ENCODE results near the gene LRP1-AS.

Gene LRP1-AS

DNA sequence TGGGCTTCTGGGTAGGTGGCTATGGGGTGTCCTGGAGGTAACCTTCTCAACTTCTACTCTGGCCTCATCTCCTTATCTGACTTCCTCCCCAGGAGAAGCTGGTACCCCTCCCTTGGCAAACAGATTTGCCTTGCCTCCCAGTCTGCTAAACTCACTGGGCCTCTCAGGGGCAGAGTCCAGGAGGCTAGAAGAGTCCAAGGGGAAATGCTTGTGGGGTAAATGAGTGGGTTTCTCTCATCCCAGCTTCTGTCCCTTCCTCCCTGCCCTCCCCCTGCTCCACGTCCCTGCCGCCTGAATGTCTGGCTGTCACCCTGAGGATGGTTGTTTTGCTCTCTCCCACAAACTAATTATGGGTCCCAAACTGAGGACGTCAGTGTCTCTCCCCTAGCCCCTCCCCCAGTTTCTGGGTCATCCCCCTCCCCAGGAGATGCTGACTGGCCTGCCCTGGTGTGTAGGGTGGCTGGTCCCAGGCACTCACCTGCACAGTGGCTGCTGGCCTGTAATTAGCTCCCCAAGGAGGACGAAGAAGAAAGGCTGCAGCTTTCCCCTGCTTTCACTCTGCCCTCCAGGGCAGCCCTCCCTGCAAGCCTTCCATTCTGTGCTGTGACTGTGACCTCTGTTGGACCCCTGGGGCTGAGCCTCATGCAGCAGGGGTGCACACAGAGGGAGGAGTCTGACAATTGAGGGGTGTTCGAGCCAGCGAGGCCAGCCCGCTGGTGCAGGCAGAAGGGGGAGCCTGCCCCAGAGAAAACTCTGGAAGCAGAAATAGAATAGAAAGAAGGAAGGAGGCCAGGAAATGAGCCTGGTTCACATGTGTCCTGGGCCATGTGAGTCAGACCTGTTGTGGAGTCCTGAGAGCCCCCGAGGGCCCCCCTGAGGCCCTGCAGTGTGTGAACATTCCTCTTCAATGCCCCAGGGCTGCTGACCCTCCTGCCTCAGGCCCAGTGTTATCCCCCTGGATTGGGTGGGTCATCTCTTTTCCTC lies at the start of gene LRP1-AS:
Gene LRP1-AS, minus strand, starts transcription at position 659 of the 984 bp plus-strand sequence.
- FAIRE-seq = no peak

DNA sequence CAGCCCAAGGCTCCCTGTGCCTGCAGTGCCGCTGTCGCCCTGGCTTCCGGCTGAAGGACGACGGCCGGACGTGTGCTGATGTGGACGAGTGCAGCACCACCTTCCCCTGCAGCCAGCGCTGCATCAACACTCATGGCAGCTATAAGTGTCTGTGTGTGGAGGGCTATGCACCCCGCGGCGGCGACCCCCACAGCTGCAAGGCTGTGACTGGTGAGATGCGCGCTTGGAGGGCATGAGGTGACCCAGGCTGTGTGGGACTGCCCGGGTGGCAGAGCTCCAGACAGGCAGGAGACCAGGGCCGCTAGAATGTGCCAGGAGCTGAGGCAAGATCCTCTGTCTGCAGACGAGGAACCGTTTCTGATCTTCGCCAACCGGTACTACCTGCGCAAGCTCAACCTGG lies 49.5 kb upstream of the LRP1-AS start:
- FAIRE-seq = no peak

DNA sequence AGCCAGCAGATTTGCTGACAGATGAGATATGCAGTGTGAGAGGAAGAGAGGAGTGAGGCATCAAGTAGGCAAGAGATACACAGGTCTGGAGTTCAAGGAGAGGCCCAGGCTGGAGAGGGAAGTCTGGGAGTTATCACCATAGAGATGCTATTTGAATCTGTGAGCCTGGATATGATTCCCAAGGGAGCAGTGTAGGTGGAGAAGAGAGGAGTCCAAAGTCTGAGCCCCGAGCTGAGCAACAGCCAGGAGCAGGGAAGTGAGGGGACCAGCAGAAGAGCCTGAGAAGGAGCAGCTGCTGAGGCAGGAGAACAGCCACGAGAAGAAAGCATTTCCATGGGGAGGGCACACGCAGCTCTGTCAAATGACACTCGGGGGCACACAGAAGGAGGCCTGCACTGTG lies 49.0 kb upstream of the LRP1-AS start:
- no peak for FAIRE-seq

- no peak for FAIRE-seq
These were observed 48.4 kb upstream of the LRP1-AS start for GRCh38 chr12:57195611-57196371.

DNA sequence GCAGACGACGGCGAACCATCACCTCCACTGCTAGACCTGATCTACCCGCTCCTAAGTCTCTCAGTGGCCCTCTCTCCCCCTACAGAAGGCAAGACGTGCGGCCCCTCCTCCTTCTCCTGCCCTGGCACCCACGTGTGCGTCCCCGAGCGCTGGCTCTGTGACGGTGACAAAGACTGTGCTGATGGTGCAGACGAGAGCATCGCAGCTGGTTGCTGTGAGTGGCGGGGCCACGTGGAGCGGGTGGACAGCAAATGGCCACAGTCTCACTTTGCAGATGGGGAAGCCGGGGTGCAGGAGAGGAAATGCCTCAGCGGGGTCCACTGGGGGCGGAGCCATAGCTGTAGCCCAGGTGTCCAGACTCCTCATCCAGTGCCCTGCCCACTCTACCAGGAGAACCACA lies 47.8 kb upstream of the LRP1-AS start:
- no peak for FAIRE-seq

- no peak for FAIRE-seq
These were observed 46.8 kb upstream of the LRP1-AS start for GRCh38 chr12:57194253-57194652.

DNA sequence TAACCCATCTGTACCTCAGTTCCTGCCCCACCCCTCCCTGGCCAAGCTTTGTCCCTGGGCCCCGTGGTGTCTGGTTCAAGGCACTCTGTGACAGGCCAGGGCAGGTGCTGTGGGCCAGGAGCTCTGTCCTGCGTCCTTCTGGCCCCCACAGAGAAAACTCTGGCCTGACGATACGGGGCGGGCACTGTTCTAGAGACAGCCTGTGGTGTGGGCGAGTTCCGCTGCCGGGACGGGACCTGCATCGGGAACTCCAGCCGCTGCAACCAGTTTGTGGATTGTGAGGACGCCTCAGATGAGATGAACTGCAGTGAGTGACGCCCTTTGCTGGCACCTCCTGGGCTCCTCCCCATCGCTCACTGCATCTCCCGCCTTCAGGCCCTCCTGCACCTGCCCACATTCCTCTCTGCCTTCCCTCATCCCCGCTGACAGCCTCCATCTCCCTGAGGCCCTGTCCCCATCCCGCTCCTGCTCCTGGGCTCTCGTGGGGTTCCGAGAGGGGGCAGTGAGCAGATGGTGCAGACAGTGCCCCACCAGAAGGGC lies 46.4 kb upstream of the LRP1-AS start:
- no peak for FAIRE-seq

GRCh38 chr12:57192920-57193319 lies 45.5 kb upstream of the LRP1-AS start:
- no peak for FAIRE-seq

DNA sequence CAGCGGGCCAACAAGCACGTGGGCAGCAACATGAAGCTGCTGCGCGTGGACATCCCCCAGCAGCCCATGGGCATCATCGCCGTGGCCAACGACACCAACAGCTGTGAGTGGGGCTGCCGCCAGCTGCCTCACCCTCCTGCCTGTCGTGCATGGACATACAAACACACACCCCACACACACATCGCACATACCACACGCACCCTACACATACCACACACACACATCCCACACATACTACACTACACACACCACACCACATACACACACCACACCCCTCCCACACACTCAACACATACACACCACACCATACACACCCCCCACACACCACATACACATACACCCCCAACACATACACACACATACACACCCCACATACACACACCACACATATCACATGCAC lies 44.0 kb upstream of the LRP1-AS start:
- no peak for FAIRE-seq

- FAIRE-seq = no peak
These were observed 43.4 kb upstream of the LRP1-AS start for GRCh38 chr12:57190821-57191220.

- FAIRE-seq = no peak
These were observed 42.6 kb upstream of the LRP1-AS start for GRCh38 chr12:57190037-57190436.

GRCh38 chr12:57188090-57188425 lies 40.6 kb upstream of the LRP1-AS start:
- no peak for FAIRE-seq

GRCh38 chr12:57187222-57188089 lies 40.0 kb upstream of the LRP1-AS start:
- FAIRE-seq = no peak

GRCh38 chr12:57185906-57186508 lies 38.6 kb upstream of the LRP1-AS start:
- FAIRE-seq = no peak

GRCh38 chr12:57185403-57185802 lies 38.0 kb upstream of the LRP1-AS start:
- FAIRE-seq = no peak

- no peak for FAIRE-seq
These were observed 36.7 kb upstream of the LRP1-AS start for GRCh38 chr12:57183939-57184725.

- no peak for FAIRE-seq
These were observed 35.6 kb upstream of the LRP1-AS start for GRCh38 chr12:57182918-57183575.

DNA sequence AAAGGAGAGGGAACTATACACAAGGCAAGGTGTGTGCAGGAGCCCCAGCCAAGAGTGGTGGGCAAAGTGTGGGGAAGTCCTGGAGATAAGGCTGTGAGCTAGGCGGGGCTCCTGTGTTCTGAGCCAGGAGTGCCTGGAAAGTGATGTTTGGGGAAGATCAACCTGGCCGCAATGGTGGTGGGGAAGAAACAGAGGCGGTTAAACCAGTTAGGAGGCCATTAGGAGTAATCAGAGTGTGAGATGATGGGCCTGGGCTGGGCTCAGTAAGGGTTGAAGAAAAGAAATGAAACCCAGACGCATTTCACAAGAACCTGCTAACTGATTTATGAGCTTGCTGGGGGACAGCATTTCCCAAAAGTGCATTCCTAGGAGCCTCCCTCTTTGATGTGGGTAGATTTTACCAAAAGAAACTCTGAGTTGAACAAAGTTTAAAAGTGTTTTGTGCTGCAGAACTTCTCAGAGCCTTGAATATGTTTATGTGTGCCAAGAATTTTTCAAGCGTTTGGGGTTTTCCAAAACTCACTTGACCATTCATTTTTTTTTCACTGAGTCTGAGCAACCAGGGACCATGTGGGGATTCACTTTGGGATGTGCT lies 34.2 kb upstream of the LRP1-AS start:
- no peak for FAIRE-seq

- FAIRE-seq = no peak
These were observed 33.7 kb upstream of the LRP1-AS start for GRCh38 chr12:57181072-57181471.

GRCh38 chr12:57180321-57180989 lies 33.0 kb upstream of the LRP1-AS start:
- no peak for FAIRE-seq
